GM12801 (cell line): ENCODE data around the gene GRB7.

Experiments used
- TF ChIP-seq, protein P1 (sequence below): IDR thresholded peaks from one replicate; pipeline ENCODE4 v1.5.1; 2011; ENCODE audit warnings: control low read depth; ENCODE audit not compliant: insufficient read length; ENCODE audit errors: extremely low read depth

GRB7 gene

GRCh38 chr17:39781031-39781860 is 43.5 kb downstream of the GRB7 start:
- TF ChIP-seq, protein P1, sequence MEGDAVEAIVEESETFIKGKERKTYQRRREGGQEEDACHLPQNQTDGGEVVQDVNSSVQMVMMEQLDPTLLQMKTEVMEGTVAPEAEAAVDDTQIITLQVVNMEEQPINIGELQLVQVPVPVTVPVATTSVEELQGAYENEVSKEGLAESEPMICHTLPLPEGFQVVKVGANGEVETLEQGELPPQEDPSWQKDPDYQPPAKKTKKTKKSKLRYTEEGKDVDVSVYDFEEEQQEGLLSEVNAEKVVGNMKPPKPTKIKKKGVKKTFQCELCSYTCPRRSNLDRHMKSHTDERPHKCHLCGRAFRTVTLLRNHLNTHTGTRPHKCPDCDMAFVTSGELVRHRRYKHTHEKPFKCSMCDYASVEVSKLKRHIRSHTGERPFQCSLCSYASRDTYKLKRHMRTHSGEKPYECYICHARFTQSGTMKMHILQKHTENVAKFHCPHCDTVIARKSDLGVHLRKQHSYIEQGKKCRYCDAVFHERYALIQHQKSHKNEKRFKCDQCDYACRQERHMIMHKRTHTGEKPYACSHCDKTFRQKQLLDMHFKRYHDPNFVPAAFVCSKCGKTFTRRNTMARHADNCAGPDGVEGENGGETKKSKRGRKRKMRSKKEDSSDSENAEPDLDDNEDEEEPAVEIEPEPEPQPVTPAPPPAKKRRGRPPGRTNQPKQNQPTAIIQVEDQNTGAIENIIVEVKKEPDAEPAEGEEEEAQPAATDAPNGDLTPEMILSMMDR = no peak

DNA sequence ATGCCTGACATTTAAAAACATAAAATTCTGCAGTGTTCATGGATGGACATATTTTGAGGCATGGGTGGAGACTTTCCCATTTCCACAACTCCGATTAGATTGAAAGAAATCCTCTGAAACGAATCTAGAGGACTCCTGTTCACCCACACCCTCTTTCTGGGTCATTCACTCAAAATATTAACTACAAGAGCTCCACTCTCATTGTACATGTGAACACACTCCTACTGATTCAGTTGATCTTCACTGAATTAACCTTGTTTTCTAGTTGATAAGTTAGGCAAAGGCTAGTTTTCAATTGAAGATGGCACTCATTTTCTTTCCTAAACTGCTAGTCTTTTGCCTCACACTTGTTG is 44.1 kb downstream of the GRB7 start:
- TF ChIP-seq, protein P1 = no peak

- TF ChIP-seq, protein P1 = no peak
These were observed 44.7 kb downstream of the GRB7 start for GRCh38 chr17:39782481-39782880.

DNA sequence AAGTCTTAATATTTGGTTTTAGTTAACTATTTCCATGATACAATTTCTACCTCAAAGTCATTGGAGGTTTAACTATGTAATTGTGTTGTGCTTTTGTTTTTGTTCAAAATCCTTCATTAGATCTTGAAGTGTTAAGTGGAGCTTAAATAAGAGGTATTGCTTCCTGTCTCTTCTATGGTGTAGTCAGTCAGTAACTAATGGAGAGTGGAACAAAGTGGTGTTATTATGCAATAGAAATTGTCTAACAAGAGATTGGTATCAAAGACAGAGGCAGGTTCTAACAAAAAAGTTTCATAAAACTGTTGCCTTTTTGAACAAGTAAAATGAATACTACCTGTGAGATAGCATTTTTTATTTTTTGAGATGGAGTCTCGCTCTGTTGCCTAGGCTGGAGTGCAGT is 45.2 kb downstream of the GRB7 start:
- TF ChIP-seq, protein P1 = no peak

DNA sequence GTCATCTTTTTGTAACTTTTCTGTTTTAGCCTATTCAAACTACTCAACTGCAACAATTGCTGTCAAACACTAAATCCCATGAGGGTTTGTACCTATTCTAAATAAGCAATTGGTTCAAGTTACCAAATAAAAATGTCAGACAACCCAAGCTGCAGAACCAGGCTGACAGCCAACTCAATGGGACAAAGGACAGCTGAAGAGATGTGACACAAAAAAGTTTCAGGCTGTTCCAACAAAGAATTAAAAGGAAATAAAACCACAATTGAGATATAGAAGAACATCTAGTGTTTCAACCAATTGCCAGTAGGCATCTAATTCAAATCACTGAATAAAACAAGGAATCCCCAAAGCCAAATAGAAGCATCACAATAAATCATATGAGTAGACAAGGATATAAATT is 49.3 kb downstream of the GRB7 start:
- TF ChIP-seq, protein P1 = no peak

GRCh38 chr17:39787743-39788484 is 50.2 kb downstream of the GRB7 start:
- TF ChIP-seq, protein P1 = no peak

DNA sequence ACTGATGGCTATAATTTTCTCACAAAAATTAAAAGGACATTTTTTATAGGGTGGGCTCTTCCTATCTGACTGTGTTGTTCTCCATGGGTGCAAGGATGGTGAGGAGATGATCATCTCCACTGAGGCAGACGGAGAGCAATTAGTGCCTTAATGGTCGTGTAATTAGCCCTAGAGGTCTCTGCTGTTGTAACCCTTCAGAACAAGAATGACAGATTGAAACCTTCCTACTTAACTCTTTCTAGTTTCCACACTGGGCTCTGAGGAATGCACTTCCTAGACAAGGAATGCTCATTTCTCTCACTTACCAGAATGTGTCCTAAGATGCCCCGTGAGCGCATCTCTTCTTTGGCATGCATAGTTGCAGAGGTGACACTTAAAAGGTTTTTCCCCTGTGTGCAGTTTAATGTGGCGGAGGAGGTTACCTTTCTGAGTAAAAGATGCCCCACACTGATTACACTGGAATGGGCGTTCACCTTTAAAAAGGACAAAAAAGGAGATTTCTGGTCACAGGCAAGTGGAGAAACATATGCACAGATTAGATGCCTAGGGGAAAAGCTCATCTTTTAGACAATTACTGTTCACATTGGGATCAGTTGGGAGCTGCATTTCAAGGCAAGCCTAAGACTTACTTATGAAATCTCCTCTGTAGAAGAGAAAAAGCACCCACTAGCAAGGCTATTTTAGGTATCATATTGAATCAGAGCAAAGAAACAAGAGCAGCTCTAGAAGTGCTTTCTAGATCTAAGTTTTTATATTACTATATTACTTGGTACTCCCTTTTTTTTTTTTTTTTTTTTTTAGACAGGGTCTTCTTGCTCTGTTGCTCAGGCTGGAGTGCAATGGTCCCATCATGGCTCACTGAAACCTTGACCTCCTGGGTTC is 53.6 kb downstream of the GRB7 start:
- TF ChIP-seq, protein P1 = no peak
